Measurements from ENCODE around the gene PSMB2. TPM values are rescaled to one million over a fixed set of nuclear protein-coding genes. Genes with fewer than 3 reads are reported as not detected.

Gene PSMB2
- 36.4 and 48.2 TPM in 2 replicates for total RNA-seq

GRCh38 chr1:35641233-35641866, at the start of gene PSMB2:
PSMB2 (minus strand) TSS chr1:35641526; CDS start chr1:35641432, 94 bp downstream.

DNA sequence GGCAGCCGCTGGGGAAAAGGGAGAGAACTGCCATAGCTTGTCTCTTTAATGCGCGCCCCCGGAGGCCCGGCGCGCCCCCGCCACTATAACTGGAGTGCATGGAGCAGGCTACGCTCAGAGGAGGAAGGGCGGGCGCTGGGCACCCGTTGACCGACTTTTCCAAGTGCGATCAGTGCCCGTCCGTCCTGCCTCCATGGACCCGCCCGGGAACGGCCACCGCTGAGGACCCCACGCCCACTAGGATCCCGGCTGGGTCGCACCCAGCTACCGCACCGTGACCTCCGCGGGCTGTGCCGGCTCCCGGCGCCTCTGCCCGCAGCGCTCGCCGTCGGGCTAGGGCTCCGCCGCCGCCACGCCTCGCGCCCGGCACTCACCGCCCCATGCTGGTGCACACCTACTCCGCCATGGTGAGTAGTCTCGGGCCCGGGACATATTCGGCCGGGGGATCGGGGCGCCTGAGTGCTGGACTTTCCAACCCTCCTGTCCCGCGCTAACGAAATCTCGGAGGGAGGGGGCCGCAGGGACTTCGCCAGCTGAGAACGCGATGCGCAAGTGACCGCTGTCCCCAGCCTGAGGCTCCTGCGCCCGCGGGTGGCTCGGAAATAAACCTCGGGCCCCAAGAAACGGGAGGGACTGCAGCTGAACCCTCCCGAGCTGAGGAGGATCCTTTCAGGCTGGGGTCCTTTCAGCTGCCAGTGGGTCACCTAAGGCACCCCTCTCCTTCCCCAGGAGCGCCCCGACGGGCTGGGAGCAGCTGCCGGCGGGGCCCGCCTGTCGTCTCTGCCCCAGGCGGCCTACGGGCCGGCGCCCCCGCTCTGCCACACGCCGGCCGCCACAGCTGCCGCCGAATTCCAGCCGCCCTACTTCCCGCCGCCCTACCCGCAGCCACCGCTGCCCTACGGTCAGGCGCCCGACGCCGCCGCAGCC, 67.9 kb downstream of the PSMB2 start, which contains the start of gene TFAP2E:
Gene TFAP2E, plus strand, starts transcription at position 117 of the 927 bp plus-strand sequence. Its CDS starts 264 bp downstream, at position 381.

GRCh38 chr1:35557611-35558373, 83.5 kb downstream of the PSMB2 start, which contains the start of gene NCDN:
NCDN (plus strand) TSS chr1:35557799; CDS start chr1:35558191, 392 bp downstream.

DNA sequence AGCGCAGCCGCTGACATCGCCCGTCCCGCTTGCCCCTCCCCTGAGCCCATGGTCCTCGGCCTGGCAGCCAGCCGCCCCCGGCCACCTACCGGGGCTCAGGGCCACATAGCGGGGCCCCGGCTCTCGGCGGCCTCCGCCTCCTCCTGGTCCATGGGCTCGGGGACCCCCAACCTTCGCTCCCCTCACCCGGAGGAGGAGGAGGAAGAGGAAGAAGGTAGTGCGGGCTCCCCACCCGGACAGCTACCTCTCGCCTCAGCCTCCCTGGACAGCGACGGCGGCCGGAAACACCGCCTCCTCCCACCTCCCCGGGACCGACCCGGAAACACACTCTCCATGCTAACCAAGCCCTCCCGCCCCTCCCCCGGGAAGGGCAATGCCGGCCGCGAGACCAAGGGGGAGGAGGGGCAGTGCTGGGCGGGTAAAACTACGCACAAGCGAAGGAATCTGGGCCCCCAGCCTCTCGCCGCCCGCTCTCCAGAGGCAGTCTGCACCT, 84.2 kb downstream of the PSMB2 start, which contains the start of gene KIAA0319L:
Gene KIAA0319L, minus strand, starts transcription at position 286 of the 493 bp plus-strand sequence. CDS start 2,912 bp downstream, outside the sequence.

Other genes starting within 250 kb of the PSMB2 start
- 55.6 and 71.1 TPM in 2 replicates for gene KIAA0319L, start 84.1 kb downstream of the PSMB2 start, total RNA-seq
- 14.4 and 14.6 TPM in 2 replicates for gene NCDN, start 83.7 kb downstream of the PSMB2 start, total RNA-seq
- gene TFAP2E, start 68.2 kb downstream of the PSMB2 start, total RNA-seq: under 0.01 TPM in 1 of 2 replicates, not detected in the other
- 12.9 and 14.8 TPM in 2 replicates for gene C1orf216, start 77.4 kb upstream of the PSMB2 start, total RNA-seq
- 39.4 and 45.7 TPM in 2 replicates for gene CLSPN, start 128.5 kb upstream of the PSMB2 start, total RNA-seq
- 18.6 and 19.8 TPM in 2 replicates for gene AGO4, start 166.5 kb upstream of the PSMB2 start, total RNA-seq
- gene AGO1, start 241.7 kb upstream of the PSMB2 start, total RNA-seq: 19.5 and 32.2 TPM in 2 replicates

Measured in thoracic aorta endothelial cell (primary cell).